ENCODE measurements around the gene MED23.

MED23 gene

DNA sequence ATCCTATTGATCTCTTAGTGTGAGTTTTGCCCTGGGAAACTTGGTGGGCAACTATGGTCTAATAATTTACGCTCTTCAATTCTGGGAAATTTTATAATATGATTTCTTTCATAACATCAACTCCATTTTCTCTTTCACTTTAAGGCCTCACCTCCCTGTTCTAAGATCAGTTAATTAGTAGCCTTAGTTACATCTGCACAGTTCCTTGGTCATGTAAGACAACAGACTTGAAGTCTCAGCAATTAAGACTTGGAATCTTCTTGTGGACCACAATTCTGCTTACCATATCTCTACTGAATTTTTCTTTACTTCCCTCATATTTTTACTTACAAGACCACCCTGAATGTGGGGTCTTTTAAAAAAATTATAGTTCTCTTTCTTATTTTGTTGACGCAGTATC is 17.8 kb upstream of the MED23 start:
- Mint-ChIP-seq H3K9me3 (no peaks in the 10 kb centered on the region), H3K27ac (no peak overlapping the region), H3K4me1 (ENCODE audit: low read depth) (no peaks in the 10 kb centered on the region), H3K27me3 (no peaks in the 10 kb centered on the region), H3K36me3 (ENCODE audit: low read depth) (no peaks in the 10 kb centered on the region), H3K4me3 (no peak overlapping the region)
- no peak for DNase-seq

DNA sequence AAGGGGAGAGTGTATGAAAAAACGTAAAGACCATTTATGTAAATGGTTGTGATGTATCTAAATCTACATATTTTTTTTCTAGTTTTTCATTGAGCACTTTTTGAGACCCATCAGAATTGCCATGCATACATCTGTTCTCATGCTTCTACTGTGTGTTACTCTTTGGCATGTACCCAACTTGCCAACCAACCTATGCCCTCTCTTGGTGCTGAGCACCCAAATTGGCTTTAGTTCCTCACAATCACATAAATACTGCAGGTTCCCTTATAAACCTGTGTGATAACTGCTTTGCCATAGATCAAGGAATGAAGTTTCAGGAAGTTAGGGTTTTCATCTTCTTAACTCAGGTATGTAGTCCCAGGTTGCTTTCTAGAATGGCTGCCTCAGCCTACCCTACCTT is 16.9 kb upstream of the MED23 start:
- no peak for DNase-seq
- Mint-ChIP-seq H3K27ac (no peak overlapping the region), H3K27me3 (no peaks in the 10 kb centered on the region), H3K4me3 (no peak overlapping the region), H3K4me1 (ENCODE audit: low read depth) (peaks cover 2% of the 10 kb centered on the region), H3K36me3 (ENCODE audit: low read depth) (no peaks in the 10 kb centered on the region), H3K9me3 (no peaks in the 10 kb centered on the region)

DNA sequence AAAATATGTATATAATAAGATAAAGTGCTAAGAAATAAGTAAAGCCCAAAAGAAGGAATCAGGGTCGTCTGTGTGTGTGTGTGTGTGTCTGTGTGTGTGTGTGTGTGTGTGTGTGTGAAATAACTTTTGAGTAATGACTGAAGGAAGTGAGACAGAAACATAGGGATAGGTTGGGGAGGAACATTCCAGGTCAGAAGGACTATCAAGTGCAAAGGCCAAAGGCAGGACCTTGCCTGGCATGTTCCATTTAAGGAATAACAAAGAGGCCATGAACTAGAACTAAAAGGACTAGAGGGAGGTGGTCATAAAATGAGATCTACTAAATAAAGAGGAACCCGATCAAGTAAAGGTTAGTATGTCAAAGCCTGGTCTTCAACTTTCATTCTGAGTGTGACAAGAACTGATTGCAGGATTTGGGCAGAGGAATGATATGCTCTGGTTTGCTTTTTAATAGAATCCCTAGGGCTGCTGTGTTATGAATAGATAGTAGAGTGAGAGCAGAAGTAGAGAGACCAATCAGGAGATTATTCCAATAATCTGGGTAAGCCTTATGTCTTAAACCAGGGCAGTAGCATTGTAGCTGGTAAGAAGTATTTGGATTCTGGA is 15.9 kb upstream of the MED23 start:
- Mint-ChIP-seq H3K9me3 (no peaks in the 10 kb centered on the region), H3K36me3 (ENCODE audit: low read depth) (no peaks in the 10 kb centered on the region), H3K27ac (no peak overlapping the region)

DNA sequence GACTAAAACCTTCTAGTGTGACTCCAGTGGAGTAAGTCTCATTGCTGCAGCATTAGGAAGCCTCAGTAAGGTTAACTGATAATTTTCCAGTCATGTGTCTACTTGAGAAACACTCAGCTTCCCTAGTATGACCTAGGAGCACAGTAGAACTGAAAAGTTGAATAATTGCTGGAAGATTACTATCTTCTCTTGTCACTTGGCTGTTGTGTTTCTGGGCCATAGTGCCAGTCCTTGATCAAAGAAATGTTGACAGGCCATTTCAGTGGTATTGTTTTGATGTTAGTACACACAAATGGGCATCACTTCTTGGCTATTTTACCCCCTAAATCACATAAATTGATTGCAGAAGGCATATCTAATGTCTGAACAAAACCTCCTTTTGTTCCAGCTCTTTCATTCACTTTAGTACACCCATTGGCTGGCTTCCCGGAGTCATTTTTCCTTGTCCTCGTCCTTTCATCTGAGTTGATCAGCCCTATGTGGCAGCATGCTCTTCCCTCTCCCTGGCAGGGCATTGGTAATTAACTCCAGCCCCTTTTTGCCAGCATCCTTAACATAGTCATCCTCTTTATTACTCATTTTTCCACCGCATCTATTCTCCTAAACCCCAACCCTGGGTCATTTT is 15.1 kb upstream of the MED23 start:
- Mint-ChIP-seq H3K9me3 (no peaks in the 10 kb centered on the region), H3K4me3 (no peak overlapping the region), H3K27ac (no peak overlapping the region), H3K36me3 (ENCODE audit: low read depth) (no peaks in the 10 kb centered on the region), H3K27me3 (no peaks in the 10 kb centered on the region), H3K4me1 (ENCODE audit: low read depth) (peaks cover 2% of the 10 kb centered on the region)
- DNase-seq: no peak

More for the DNA sequence above, 15.9 kb upstream of the MED23 start:
- H3K4me1 Mint-ChIP-seq (ENCODE audit: low read depth): peaks cover 2% of the 10 kb centered on the region
- no peak for DNase-seq
- no peaks in the 10 kb centered on the region for H3K27me3 Mint-ChIP-seq
- H3K4me3 Mint-ChIP-seq: no peak overlapping the region

DNA sequence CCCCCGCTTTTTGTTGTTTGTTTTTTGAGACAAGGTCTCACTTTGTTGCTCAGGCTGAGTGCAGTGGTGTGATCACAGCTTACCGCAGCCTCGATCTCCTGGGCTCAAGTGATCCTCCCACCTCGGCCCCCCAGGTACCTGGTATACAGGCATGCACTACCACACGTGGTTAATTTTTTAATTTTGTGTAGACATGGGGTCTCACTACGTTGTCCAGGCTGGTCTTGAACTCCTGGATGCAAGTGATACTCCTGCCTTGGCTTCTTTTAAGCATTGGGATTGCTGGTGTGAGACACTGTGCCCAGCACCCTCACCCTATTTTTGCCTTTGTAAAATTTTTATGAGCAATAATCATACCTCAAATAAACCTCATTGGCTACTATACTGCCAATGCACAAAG is 14.5 kb upstream of the MED23 start:
- H3K4me3 Mint-ChIP-seq: no peak overlapping the region
- peaks cover 2% of the 10 kb centered on the region for H3K4me1 Mint-ChIP-seq (ENCODE audit: low read depth)
- no peak for DNase-seq
- no peak overlapping the region for H3K27ac Mint-ChIP-seq
- H3K9me3 Mint-ChIP-seq: no peaks in the 10 kb centered on the region
- no peaks in the 10 kb centered on the region for H3K27me3 Mint-ChIP-seq
- H3K36me3 Mint-ChIP-seq (ENCODE audit: low read depth): no peaks in the 10 kb centered on the region

DNA sequence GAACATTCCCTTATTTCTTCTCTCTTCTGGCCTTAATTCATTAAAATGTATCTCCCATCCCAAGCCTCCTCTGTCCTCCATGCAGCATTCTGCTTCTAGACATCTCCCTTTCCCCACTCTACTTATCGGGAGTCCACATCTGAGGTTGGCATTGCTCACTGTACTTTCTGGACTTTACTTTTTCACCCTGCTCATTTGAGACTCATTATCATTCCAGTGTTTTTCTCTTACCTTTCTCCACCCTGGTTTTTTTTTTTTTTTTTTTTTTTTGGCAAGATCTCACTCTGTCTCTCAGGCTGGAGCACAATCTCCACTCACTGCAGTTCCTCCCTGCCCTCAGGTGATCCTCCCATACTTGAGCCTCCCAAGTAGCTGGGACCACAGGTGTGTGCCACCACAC is 13.5 kb upstream of the MED23 start:
- Mint-ChIP-seq H3K27ac (no peak overlapping the region), H3K36me3 (ENCODE audit: low read depth) (no peaks in the 10 kb centered on the region), H3K9me3 (no peaks in the 10 kb centered on the region), H3K4me1 (ENCODE audit: low read depth) (peaks cover 2% of the 10 kb centered on the region), H3K27me3 (no peaks in the 10 kb centered on the region), H3K4me3 (no peak overlapping the region)
- no peak for DNase-seq

DNA sequence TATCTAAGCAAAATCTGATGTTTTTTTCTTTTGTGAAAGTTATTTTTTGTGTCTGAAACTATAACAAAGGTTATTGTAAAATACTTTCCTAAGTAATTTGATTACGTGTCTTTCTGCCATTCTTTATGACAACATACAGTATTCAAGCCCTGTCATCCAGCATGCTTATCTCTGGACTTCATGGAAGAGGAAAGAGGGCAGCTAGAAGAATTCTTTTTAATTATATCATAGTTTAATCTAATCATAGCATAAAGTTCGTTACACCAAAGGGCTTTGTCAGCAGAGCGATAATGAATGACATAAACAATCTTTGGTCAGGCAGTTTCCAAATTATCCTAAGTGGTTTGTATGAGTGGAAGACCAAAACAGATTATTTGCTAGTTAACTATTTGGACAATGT is 12.5 kb upstream of the MED23 start:
- H3K4me1 Mint-ChIP-seq (ENCODE audit: low read depth): peaks cover 2% of the 10 kb centered on the region
- no peaks in the 10 kb centered on the region for H3K9me3 Mint-ChIP-seq
- no peaks in the 10 kb centered on the region for H3K27me3 Mint-ChIP-seq
- no peaks in the 10 kb centered on the region for H3K36me3 Mint-ChIP-seq (ENCODE audit: low read depth)
- H3K27ac Mint-ChIP-seq: no peak overlapping the region
- DNase-seq: no peak
- H3K4me3 Mint-ChIP-seq: no peak overlapping the region

DNA sequence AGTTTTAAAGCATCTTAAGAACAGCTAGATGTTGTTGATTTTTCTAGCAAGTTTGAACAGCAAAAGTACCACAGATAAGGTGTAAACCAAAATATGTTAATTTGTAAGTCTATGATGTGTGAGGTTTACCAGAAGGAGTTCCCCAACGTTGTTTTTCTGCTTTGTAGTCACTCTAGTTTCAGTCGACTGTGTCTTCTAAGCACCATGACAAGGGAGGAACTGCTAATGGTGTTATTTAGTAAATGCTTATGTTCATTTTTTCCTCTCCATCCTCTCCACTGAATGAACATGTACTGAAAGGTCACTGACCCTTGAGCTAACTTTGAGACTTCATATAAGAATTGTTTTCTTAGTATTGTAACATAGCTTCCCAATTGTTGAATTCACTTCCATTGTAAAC is 12.1 kb upstream of the MED23 start:
- peaks cover 2% of the 10 kb centered on the region for H3K4me1 Mint-ChIP-seq (ENCODE audit: low read depth)
- no peak overlapping the region for H3K27ac Mint-ChIP-seq
- no peaks in the 10 kb centered on the region for H3K9me3 Mint-ChIP-seq
- DNase-seq: no peak
- H3K27me3 Mint-ChIP-seq: no peaks in the 10 kb centered on the region
- H3K36me3 Mint-ChIP-seq (ENCODE audit: low read depth): no peaks in the 10 kb centered on the region
- H3K4me3 Mint-ChIP-seq: no peak overlapping the region

DNA sequence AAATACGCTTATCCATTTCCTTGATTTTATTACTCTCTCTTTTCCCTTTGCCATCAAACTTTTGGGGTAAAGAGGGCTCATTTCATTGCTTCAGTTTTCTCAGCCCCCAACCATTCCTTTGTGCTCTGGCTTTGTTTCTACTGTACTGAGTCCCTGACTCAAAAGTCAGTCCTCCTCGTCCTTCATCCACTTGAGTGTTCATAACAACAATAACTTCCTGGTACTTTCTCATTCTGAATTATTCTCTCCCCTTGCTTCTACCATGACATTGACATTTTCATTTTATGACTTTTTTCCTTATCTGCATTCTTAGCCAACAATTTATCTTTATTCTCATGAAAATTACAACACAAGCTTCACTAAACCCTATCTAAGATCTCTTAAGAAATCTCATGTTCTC is 10.0 kb upstream of the MED23 start:
- Mint-ChIP-seq H3K27me3 (no peaks in the 10 kb centered on the region), H3K27ac (no peak overlapping the region), H3K4me3 (no peak overlapping the region), H3K4me1 (ENCODE audit: low read depth) (peaks cover 2% of the 10 kb centered on the region), H3K36me3 (ENCODE audit: low read depth) (no peaks in the 10 kb centered on the region), H3K9me3 (no peaks in the 10 kb centered on the region)
- no peak for DNase-seq

DNA sequence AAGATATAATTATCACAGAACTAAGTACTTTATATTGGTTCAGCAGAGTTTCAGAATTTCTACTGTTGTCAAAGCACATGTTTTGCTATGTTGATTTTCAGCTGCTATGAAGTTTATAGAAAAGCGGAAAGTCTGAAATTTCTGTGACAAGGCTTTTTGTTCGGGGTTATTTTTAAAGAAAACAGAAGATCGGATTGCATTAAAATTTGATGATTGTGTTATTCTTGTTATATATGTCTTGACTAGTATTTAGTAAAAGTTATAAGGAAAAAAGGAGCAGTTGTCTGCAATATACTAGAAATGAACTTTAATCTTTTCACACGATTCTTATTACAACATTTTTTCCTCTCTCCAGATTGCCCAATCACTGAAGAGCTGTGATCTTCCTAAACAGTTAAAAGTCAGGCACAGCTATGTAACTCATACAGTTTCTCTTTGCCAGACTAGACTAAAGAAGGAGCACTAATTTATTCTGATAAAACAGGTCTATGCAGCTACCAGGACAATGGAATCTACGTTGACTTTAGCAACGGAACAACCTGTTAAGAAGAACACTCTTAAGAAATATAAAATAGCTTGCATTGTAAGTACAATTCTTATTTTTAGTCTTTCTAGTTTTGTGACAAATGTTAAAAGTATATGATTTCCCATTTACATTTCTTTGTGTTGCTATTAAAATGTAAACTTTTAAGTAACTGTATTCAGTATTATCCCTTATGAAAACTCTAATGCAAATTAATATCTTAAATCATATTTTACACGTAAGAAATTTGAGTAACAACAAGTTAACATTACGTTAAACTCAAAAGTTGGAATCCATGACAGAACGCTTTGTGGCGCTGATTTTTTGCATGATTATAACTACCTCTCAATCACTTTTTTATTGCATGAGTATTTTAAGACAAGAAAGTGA is 9.1 kb upstream of the MED23 start, which contains the start of gene ENPP3:
Gene ENPP3 (plus strand): TSS at position 423 of the 913 bp plus-strand sequence. CDS start 83 bp downstream, at position 506.
- no peaks in the 10 kb centered on the region for H3K9me3 Mint-ChIP-seq
- no peak for DNase-seq
- H3K27me3 Mint-ChIP-seq: no peaks in the 10 kb centered on the region
- H3K36me3 Mint-ChIP-seq (ENCODE audit: low read depth): no peaks in the 10 kb centered on the region
- H3K4me1 Mint-ChIP-seq (ENCODE audit: low read depth): peaks cover 2% of the 10 kb centered on the region
- no peak within 1 kb of the TSS for H3K4me3 Mint-ChIP-seq
- no peak within 1 kb of the TSS for H3K27ac Mint-ChIP-seq

DNA sequence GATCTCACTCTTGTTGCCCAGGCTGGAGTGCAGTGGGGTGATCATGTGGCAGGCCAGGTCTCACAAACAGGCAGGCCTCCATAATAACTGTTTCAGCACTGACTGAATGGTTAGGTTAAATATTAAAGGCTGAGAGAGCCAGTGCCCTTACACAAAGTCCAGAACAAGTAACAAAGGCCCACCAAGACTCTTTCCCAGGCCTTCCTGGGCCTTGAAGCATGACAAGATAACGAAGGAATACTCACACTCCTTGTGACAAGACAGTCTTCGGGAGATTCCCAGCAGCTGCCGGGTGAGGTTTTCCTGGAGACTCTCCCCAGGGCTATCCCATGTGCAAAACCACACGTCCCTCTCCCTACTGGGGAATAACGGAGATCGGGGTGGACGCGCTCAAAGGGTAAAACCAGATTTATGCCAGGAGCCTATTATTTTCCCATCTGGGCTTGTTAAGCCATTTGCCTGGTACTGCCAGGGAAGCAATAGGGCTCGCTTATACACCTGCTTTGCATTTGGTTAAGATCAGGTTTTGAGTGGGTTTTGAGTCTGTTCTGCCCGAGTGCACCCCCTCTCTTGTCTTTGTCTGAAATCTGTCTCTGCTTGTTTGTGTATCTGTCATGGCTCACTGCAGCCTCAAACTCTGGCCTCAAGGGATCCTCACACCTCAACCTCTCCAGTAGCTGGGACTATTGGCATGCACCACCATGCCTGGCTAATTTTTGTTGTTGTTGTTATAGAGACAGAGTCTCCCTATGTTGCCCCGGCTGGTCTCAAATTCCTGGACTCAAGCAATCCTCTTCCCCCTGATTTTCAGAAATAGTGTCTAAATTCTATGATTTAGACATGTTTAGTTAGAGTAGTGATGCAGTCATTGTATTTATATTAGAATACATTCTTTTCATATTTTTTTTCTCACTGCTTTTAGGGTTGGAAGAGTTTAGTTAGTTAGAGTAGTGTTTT is 7.6 kb upstream of the MED23 start:
- Mint-ChIP-seq H3K36me3 (ENCODE audit: low read depth) (no peaks in the 10 kb centered on the region), H3K27ac (no peak overlapping the region), H3K9me3 (no peaks in the 10 kb centered on the region), H3K4me3 (no peak overlapping the region), H3K4me1 (ENCODE audit: low read depth) (peaks cover 2% of the 10 kb centered on the region), H3K27me3 (no peaks in the 10 kb centered on the region)
- DNase-seq: no peak

DNA sequence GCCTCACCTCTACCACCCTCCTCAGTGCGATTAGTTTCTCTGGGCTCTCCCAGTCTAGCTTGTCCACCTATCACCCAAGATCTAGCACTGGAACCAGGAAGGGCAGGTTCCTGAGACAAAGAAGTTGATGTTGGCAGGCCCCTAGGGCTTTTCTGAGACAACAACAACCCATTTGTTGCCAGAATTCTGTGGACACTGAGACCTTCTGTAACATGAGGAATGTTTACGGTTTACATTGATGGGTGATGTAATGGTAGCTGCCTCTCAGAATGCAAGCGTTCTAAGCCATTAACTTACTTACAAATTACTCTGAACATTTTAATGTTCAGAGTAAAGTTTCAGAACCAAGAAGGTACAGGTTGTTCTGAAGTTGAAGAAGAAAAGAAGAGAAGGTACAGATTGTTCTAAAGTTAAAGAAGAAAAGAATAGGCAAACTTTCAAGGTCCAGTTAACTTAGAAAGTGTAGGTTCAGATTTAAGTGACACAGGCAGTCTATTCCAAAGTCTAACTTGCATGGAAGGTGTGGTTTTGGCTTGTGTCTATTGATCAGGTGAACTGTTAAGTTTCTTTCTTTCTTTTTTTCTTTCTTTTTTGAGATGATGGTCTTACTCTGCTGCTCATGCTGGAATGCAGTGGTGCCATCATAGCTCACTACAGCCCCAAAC is 3.7 kb upstream of the MED23 start:
- H3K4me3 Mint-ChIP-seq: no peak overlapping the region
- H3K27ac Mint-ChIP-seq: no peak overlapping the region
- H3K4me1 Mint-ChIP-seq (ENCODE audit: low read depth): peaks cover 28% of the 10 kb centered on the region
- H3K27me3 Mint-ChIP-seq: no peaks in the 10 kb centered on the region
- H3K36me3 Mint-ChIP-seq (ENCODE audit: low read depth): peaks cover 11% of the 10 kb centered on the region
- DNase-seq: no peak
- H3K9me3 Mint-ChIP-seq: no peaks in the 10 kb centered on the region

DNA sequence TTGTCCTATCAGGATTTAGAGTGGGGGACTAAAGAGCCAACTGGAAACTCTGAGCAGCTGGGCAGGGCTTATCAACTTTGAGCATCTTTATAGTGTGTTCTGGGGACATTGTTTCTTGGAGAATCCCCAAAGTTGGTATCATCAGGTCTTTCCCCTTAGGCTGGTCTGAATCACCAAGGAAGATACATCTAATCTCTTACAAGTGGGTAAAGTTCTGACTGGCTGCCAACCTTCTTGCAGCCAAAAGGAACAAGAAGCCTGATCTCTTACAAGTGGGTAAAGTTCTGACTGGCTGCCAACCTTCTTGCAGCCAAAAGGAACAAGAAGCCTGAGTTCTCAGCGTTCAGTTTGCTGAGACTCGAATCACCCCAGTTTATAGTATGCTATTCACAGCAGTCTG is 1.6 kb upstream of the MED23 start:
- no peak for DNase-seq
- Mint-ChIP-seq H3K4me1 (ENCODE audit: low read depth) (peaks cover 35% of the 10 kb centered on the region), H3K27me3 (no peaks in the 10 kb centered on the region), H3K36me3 (ENCODE audit: low read depth) (peaks cover 25% of the 10 kb centered on the region), H3K9me3 (no peaks in the 10 kb centered on the region), H3K4me3 (no peak overlapping the region), H3K27ac (peak overlapping the region; percentile 15)

DNA sequence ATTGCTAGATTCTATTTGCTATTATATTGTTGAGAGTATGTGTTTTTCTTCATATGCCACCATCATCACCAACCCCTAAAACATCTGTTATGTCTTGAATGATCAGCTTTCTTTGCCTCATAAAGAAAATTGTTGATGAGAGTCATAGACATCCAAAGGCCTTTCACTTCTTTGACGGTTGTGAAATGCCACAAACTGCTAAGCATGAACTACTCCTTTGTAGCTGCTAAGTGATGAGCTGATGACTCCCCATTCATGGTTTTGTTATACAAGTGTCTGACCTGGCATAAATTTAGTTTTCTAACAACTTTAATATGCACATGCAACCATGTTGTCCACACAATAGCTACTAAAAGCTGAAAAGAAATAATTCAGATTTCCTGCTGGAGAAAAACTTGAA is 684 bp upstream of the MED23 start:
- Mint-ChIP-seq H3K36me3 (ENCODE audit: low read depth) (peaks cover 33% of the 10 kb centered on the region), H3K27ac (peak overlapping the region; percentile 97), H3K4me1 (ENCODE audit: low read depth) (peaks cover 36% of the 10 kb centered on the region), H3K9me3 (no peaks in the 10 kb centered on the region), H3K4me3 (peak overlapping the region; percentile 99), H3K27me3 (no peaks in the 10 kb centered on the region)
- no peak for DNase-seq
